Spleen (tissue), 7 donors: ENCODE data around the gene SLC7A5.

Source experiments
- POLR2A ChIP-seq, 3 donors: fragments of 450-650 bp; IDR thresholded peaks; one replicate each; pipeline ENCODE4 v1.5.1; 2017; ENCODE audit warnings: antibody characterized with exemption in 3 of 3, mild to moderate bottlenecking in 1 of 3
- POLR2AphosphoS5 ChIP-seq, 3 donors: sonication (generic); formaldehyde crosslinking; IDR thresholded peaks; one replicate each; pipeline ENCODE4 v1.5.1; 2017; ENCODE audit warnings: antibody characterized with exemption in 3 of 3
- TF ChIP-seq, protein P1 (sequence below), 11 experiments: fragments of 200-600 bp in 7 of 11; fragments of 450-650 bp in 4 of 11; sonication (generic) in 4 of 11; IDR thresholded peaks in 8 of 11; conservative IDR thresholded peaks in 3 of 11; 1 replicate in 7 of 11; 2 replicates in 4 of 11; pipeline versions ENCODE4 v1.4.0 to v1.8.0; 2016 to 2021; ENCODE audit warnings: antibody characterized with exemption in 11 of 11, inconsistent platforms in 4 of 11, mild to moderate bottlenecking in 1 of 11
- donor health status: DM: no; HTN: no; CAD: no; lungs with moderate emphysema.
- donor health status: DM: no; HTN: no; CAD: no.
- donor health status: DM: no; HTN: no; CAD: no.

- TF ChIP-seq, protein P1, sequence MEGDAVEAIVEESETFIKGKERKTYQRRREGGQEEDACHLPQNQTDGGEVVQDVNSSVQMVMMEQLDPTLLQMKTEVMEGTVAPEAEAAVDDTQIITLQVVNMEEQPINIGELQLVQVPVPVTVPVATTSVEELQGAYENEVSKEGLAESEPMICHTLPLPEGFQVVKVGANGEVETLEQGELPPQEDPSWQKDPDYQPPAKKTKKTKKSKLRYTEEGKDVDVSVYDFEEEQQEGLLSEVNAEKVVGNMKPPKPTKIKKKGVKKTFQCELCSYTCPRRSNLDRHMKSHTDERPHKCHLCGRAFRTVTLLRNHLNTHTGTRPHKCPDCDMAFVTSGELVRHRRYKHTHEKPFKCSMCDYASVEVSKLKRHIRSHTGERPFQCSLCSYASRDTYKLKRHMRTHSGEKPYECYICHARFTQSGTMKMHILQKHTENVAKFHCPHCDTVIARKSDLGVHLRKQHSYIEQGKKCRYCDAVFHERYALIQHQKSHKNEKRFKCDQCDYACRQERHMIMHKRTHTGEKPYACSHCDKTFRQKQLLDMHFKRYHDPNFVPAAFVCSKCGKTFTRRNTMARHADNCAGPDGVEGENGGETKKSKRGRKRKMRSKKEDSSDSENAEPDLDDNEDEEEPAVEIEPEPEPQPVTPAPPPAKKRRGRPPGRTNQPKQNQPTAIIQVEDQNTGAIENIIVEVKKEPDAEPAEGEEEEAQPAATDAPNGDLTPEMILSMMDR (IDR thresholded peaks at IDR 0.05 in 8 of 11, conservative IDR thresholded peaks at IDR 0.05 in 3 of 11): no peak
- TF ChIP-seq POLR2A (IDR thresholded peaks at IDR 0.05) (no peak), POLR2AphosphoS5 (IDR thresholded peaks at IDR 0.05) (no peak)
Measured at GRCh38 chr16:87819983-87820382, 49.3 kb downstream of the SLC7A5 start.
